ENCODE data around the gene BUB3.

DNA sequence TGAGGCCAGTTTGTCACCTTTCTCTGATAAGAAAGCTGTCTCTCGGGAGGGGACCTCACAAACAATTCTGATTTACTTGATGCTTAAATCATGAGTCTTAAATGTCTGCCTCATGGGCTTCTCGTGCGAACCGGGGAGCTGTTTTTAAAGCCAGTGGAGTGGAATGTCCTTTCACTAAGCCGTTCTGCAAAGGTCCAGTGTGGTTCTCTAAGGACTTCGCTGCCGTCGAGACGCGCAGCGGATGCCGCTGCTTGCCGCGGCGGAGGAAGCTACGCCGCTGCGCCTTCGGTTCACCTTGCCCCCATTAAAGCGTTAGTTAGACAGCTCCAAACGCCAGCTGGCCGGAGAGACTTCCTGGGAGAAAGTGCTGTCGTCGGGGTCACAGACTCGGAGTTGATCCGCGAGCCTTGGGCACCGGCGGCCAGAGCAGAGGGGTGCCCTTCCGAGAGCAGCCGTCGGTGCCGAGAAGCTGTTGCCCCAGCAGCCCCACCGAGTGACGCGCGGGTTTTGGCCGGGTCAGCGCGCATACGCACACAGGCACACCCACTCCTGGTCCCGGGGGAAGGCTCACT, 19.8 kb upstream of the BUB3 start:
- no peak for TF ChIP-seq CTCF (conservative IDR thresholded peaks at IDR 0.05; ENCODE audit: low read depth, low read length)
- TF ChIP-seq EZH2phosphoT487 (IDR thresholded peaks at IDR 0.05; ENCODE audit: borderline replicate concordance, low read length): no peak
